Anterior cingulate cortex (tissue), 58 donors: ENCODE measurements around the gene HSF2BP.
"Not testable (repeated sequence)": the region's sequence is repeated elsewhere in the genome, so short reads cannot be mapped to it uniquely, and the experiment has no call there.

Experiments used
- DNase-seq, 58 donors: peaks; one replicate each; lab custom pipeline; 2025; lab: John Stamatoyannopoulos, UW

The HSF2BP gene

GRCh38 chr21:43623588-43623987 lies 35.7 kb downstream of the HSF2BP start:
- no peak for DNase-seq

GRCh38 chr21:43622796-43623195 lies 36.5 kb downstream of the HSF2BP start:
- DNase-seq = no peak

- no peak for DNase-seq
Measured at GRCh38 chr21:43619856-43620255, 39.4 kb downstream of the HSF2BP start.

GRCh38 chr21:43619344-43619743 lies 39.9 kb downstream of the HSF2BP start:
- DNase-seq = no peak

- DNase-seq = no peak
Measured at GRCh38 chr21:43618940-43619339, 40.3 kb downstream of the HSF2BP start.

GRCh38 chr21:43616861-43617260 lies 42.4 kb downstream of the HSF2BP start:
- not testable (repeated sequence) for DNase-seq

- DNase-seq = no peak
Measured at GRCh38 chr21:43614839-43615238, 44.4 kb downstream of the HSF2BP start.

GRCh38 chr21:43613755-43614638 lies 45.3 kb downstream of the HSF2BP start:
- no peak for DNase-seq

GRCh38 chr21:43611598-43612369 lies 47.5 kb downstream of the HSF2BP start:
- peak in 12 of 58 donors; percentile 2 to 32 (median 12) for DNase-seq

- DNase-seq = peak in 3 of 58 donors; percentile 5 to 54 (median 6)
Measured at GRCh38 chr21:43609501-43610340, 49.6 kb downstream of the HSF2BP start.

GRCh38 chr21:43608664-43609063 lies 50.6 kb downstream of the HSF2BP start:
- DNase-seq = no peak

GRCh38 chr21:43608225-43608624 lies 51.1 kb downstream of the HSF2BP start:
- no peak for DNase-seq

- DNase-seq = no peak
Measured at GRCh38 chr21:43605320-43606215, 53.7 kb downstream of the HSF2BP start.

GRCh38 chr21:43604505-43605204 lies 54.6 kb downstream of the HSF2BP start:
- no peak for DNase-seq

GRCh38 chr21:43603641-43604504 lies 55.4 kb downstream of the HSF2BP start:
- DNase-seq = no peak

- DNase-seq = no peak
Measured at GRCh38 chr21:43603233-43603626, 56.1 kb downstream of the HSF2BP start.

GRCh38 chr21:43602266-43603232 lies 56.7 kb downstream of the HSF2BP start:
- no peak for DNase-seq
